H9 (cell line): ENCODE data around the gene SELENOK. TPM values are rescaled to one million over a fixed set of nuclear protein-coding genes. Genes with fewer than 3 reads are reported as not detected.

Experiments
- DNase-seq: peaks from one replicate; pipeline ENCODE4 v3.0.0-alpha.2; 2017
- H2AFZ ChIP-seq: one replicate; pipeline ENCODE4 v1.6.1; 2013; ENCODE audit warnings: mild to moderate bottlenecking, low read length, control low read depth, moderate library complexity
- H2AK5ac ChIP-seq: 2 replicates; pipeline ENCODE4 v1.6.1; 2013; ENCODE audit warnings: low read length, control low read depth, mixed read lengths; ENCODE audit not compliant: insufficient read length
- H2BK120ac ChIP-seq: one replicate; pipeline ENCODE4 v1.6.1; 2013; ENCODE audit warnings: low read depth, mild to moderate bottlenecking, low read length, control low read depth, inconsistent platforms; ENCODE audit not compliant: poor library complexity, severe bottlenecking
- H2BK12ac ChIP-seq: 2 replicates; pipeline ENCODE4 v1.6.1; 2013; ENCODE audit warnings: low read length, control low read depth, mixed read lengths, low read depth; ENCODE audit not compliant: insufficient read length
- H2BK15ac ChIP-seq: 2 replicates; pipeline ENCODE4 v1.6.1; 2013; ENCODE audit warnings: low read depth, low read length, control low read depth
- H2BK20ac ChIP-seq: one replicate; pipeline ENCODE4 v1.6.1; 2013; ENCODE audit warnings: low read depth, mild to moderate bottlenecking, low read length, control low read depth, inconsistent platforms; ENCODE audit not compliant: poor library complexity, severe bottlenecking
- H2BK5ac ChIP-seq: 2 replicates; pipeline ENCODE4 v1.6.1; 2013; ENCODE audit warnings: low read length, control low read depth, mixed read lengths; ENCODE audit not compliant: insufficient read length
- H3K14ac ChIP-seq: 2 replicates; pipeline ENCODE4 v1.6.1; 2013; ENCODE audit warnings: low read length, control low read depth; ENCODE audit not compliant: insufficient read depth
- H3K18ac ChIP-seq: 2 replicates; pipeline ENCODE4 v1.6.1; 2013; ENCODE audit warnings: low read depth, mild to moderate bottlenecking, mixed read lengths, low read length, control low read depth; ENCODE audit not compliant: insufficient read length
- H3K23ac ChIP-seq: 2 replicates; pipeline ENCODE4 v1.6.1; 2013; ENCODE audit warnings: low read length, control low read depth, mixed read lengths, low read depth; ENCODE audit not compliant: insufficient read length
- H3K23me2 ChIP-seq: 2 replicates; pipeline ENCODE4 v1.6.1; 2013; ENCODE audit warnings: low read depth, mild to moderate bottlenecking, mixed read lengths, low read length, control low read depth; ENCODE audit not compliant: insufficient read length, poor library complexity, severe bottlenecking
- H3K27ac ChIP-seq: 2 replicates; pipeline ENCODE4 v1.5.1; 2013; ENCODE audit warnings: low read length, control low read depth, mixed read lengths, low read depth; ENCODE audit not compliant: insufficient read length
- H3K27me3 ChIP-seq: 2 replicates; pipeline ENCODE4 v1.6.1; 2013; ENCODE audit warnings: low read length, control low read depth, inconsistent platforms; ENCODE audit not compliant: insufficient read depth
- H3K4ac ChIP-seq: 2 replicates; pipeline ENCODE4 v1.6.1; 2013; ENCODE audit warnings: low read depth, mild to moderate bottlenecking, control low read depth, inconsistent platforms, low read length, moderate library complexity
- H3K4me1 ChIP-seq: 2 replicates; pipeline ENCODE4 v1.6.1; 2013; ENCODE audit warnings: low read length, control low read depth, inconsistent platforms; ENCODE audit not compliant: insufficient read depth
- H3K4me2 ChIP-seq: 2 replicates; pipeline ENCODE4 v1.6.1; 2013; ENCODE audit warnings: low read length, control low read depth, mixed read lengths; ENCODE audit not compliant: insufficient read length, insufficient read depth
- H3K56ac ChIP-seq: 2 replicates; pipeline ENCODE4 v1.6.1; 2013; ENCODE audit warnings: low read depth, mild to moderate bottlenecking, mixed read lengths, low read length, control low read depth; ENCODE audit not compliant: insufficient read length
- H3K79me1 ChIP-seq: 2 replicates; pipeline ENCODE4 v1.6.1; 2013; ENCODE audit warnings: low read depth, mild to moderate bottlenecking, moderate library complexity, low read length, control low read depth, inconsistent platforms; ENCODE audit not compliant: insufficient read depth, poor library complexity, severe bottlenecking
- H3K79me2 ChIP-seq: 2 replicates; pipeline ENCODE4 v1.6.1; 2013; ENCODE audit warnings: low read length, control low read depth, inconsistent platforms; ENCODE audit not compliant: insufficient read depth
- H3K9ac ChIP-seq: 2 replicates; pipeline ENCODE4 v1.6.1; 2013; ENCODE audit warnings: low read length, control low read depth, mixed read lengths; ENCODE audit not compliant: insufficient read length; ENCODE audit errors: extremely low read depth
- H3K9me3 ChIP-seq: one replicate; pipeline ENCODE4 v1.6.1; 2013; ENCODE audit warnings: low read depth, low read length, inconsistent platforms; ENCODE audit not compliant: control insufficient read depth
- H3T11ph ChIP-seq: one replicate; pipeline ENCODE4 v1.6.1; 2013; ENCODE audit warnings: mild to moderate bottlenecking, low read length, control low read depth, inconsistent platforms
- H4K20me1 ChIP-seq: one replicate; pipeline ENCODE4 v1.6.1; 2013; ENCODE audit not compliant: control insufficient read depth, insufficient read length, insufficient read depth
- H4K5ac ChIP-seq: 2 replicates; pipeline ENCODE4 v1.6.1; 2013; ENCODE audit warnings: low read depth, mild to moderate bottlenecking, mixed read lengths, low read length, control low read depth; ENCODE audit not compliant: insufficient read length
- H4K8ac ChIP-seq: replicated peaks from 2 replicates; pipeline ENCODE4 v1.6.1; 2013; ENCODE audit warnings: low read length, control low read depth, mixed read lengths, low read depth; ENCODE audit not compliant: insufficient read length
- H4K91ac ChIP-seq: 2 replicates; pipeline ENCODE4 v1.6.1; 2013; ENCODE audit warnings: low read depth, mild to moderate bottlenecking, moderate library complexity, mixed read lengths, low read length, control low read depth; ENCODE audit not compliant: insufficient read length
- H3K27ac Mint-ChIP-seq, 3 experiments: 2 replicates in 2 of 3; 3 replicates in 1 of 3; pipeline ENCODE4 v1.8.0; 2020 to 2021; ENCODE audit warnings: mixed read lengths in 3 of 3, mild to moderate bottlenecking in 1 of 3, moderate library complexity in 1 of 3
- H3K27me3 Mint-ChIP-seq: 2 replicates; pipeline ENCODE4 v1.8.0; 2021; ENCODE audit warnings: low read depth, mild to moderate bottlenecking, moderate library complexity, mixed read lengths
- H3K36me3 Mint-ChIP-seq, 3 experiments: 2 replicates in 2 of 3; 3 replicates in 1 of 3; pipeline ENCODE4 v1.8.0; 2020 to 2021; ENCODE audit warnings: low read depth in 3 of 3, mixed read lengths in 3 of 3; ENCODE audit not compliant: insufficient read depth in 1 of 3
- H3K4me1 Mint-ChIP-seq, 2 experiments: 2 replicates each; pipeline ENCODE4 v1.8.0; 2020; ENCODE audit warnings: mixed read lengths in 2 of 2
- H3K4me3 Mint-ChIP-seq, 2 experiments: 2 replicates in 1 of 2; 3 replicates in 1 of 2; pipeline ENCODE4 v1.8.0; 2020 to 2021; ENCODE audit warnings: mild to moderate bottlenecking in 2 of 2, mixed read lengths in 2 of 2, moderate library complexity in 1 of 2
- H3K9me3 Mint-ChIP-seq, 2 experiments: 2 replicates in 1 of 2; 3 replicates in 1 of 2; pipeline ENCODE4 v1.8.0; 2020; ENCODE audit warnings: mild to moderate bottlenecking in 2 of 2, mixed read lengths in 2 of 2, moderate library complexity in 1 of 2
- CTCF ChIP-seq: fragments of 200-600 bp; sonication (generic); conservative IDR thresholded peaks from 3 replicates; pipeline ENCODE4 v1.8.0; 2021; ENCODE audit warnings: antibody characterized with exemption, mild to moderate bottlenecking
- WGBS: extraction: QIAGEN DNeasy Blood & Tissue Kit; methylation state at CpG from one replicate; pipeline ENCODE4 v1.1.7; 2013; ENCODE audit warnings: missing lambda C conversion rate, low lambda C conversion rate, mixed read lengths; ENCODE audit not compliant: insufficient read length; ENCODE audit errors: extremely low coverage; 5-methylcytosine and 5-hydroxymethylcytosine counted together
- total RNA-seq: library from RNA; stranded (reverse); gene quantifications from 2 replicates; pipeline ENCODE4 v1.2.1, GENCODE V29; 2021

The SELENOK gene
- total RNA-seq, 1 experiment from 2014 or later, result 34.6 TPM

DNA sequence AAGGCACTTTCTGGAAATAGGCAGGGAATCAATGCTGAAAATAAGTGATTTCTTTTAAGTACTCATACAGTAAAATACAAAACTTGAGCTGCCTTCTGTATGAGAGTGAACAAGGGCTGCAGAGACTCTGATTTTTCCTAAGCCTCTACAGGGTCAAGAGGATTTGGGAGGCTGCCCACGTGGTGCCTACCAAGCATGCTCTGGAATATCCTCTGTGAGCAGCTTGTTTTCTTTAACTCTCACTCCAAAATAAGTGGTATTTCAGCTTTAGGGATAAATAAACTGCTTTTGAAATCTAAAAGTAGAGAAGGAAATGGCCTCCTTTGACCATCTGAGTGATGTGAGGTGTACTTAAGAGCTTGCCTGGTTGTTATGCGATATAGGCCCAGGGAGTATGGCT lies 8.1 kb upstream of the SELENOK start:
- H2BK120ac ChIP-seq, result no peak overlapping the region
- H3K79me2 ChIP-seq, result no peaks in the 10 kb centered on the region
- H3K27me3 Mint-ChIP-seq, result peaks cover 30% of the 10 kb centered on the region
- H3K9ac ChIP-seq, result no peak overlapping the region
- no peak overlapping the region for H2AFZ ChIP-seq
- H3K9me3 ChIP-seq, result no peaks in the 10 kb centered on the region
- H3K27ac ChIP-seq, result no peak overlapping the region
- no peaks in the 10 kb centered on the region for H3K9me3 Mint-ChIP-seq
- no peaks in the 10 kb centered on the region for H3K36me3 Mint-ChIP-seq
- H3K14ac ChIP-seq, result no peak overlapping the region
- H3K27me3 ChIP-seq, result no peaks in the 10 kb centered on the region
- no peaks in the 10 kb centered on the region for H3K79me1 ChIP-seq
- no peak overlapping the region for H3K23ac ChIP-seq
- no peak overlapping the region for H2BK15ac ChIP-seq
- no peak overlapping the region for H2BK12ac ChIP-seq
- no peak overlapping the region for H3K4ac ChIP-seq
- no peak overlapping the region for H4K8ac ChIP-seq
- no peak overlapping the region for H3K27ac Mint-ChIP-seq
- H3K4me1 ChIP-seq, result no peaks in the 10 kb centered on the region
- no peak overlapping the region for H2BK20ac ChIP-seq
- H3K23me2 ChIP-seq, result no peaks in the 10 kb centered on the region
- H4K5ac ChIP-seq, result no peak overlapping the region
- no CpG with 5 or more reads among the region's 2 CpGs for WGBS
- no peak overlapping the region for H3K18ac ChIP-seq
- no peaks in the 10 kb centered on the region for H4K20me1 ChIP-seq
- no peak overlapping the region for H3T11ph ChIP-seq
- no peak overlapping the region for H3K56ac ChIP-seq
- H3K4me1 Mint-ChIP-seq, result no peaks in the 10 kb centered on the region
- DNase-seq, result no peak
- no peak overlapping the region for H3K4me2 ChIP-seq
- no peak overlapping the region for H2BK5ac ChIP-seq
- no peak overlapping the region for H2AK5ac ChIP-seq
- H4K91ac ChIP-seq, result no peak overlapping the region
- no peak overlapping the region for H3K4me3 Mint-ChIP-seq
- no peak for TF ChIP-seq CTCF
